ENCODE data around the gene DCUN1D5. TPM values are rescaled to one million over a fixed set of nuclear protein-coding genes. Genes with fewer than 3 reads are reported as not detected.
A peak's percentile ranks its signal among the peaks of the same experiment; 100 is the strongest.

Gene DCUN1D5
- total and polyA plus RNA-seq, 2 of the 8 experiments (the other 6 are each of a cell fraction or from before 2014, with no cell fraction given) = 76.1 to 95.4 TPM

- whole genome bisulfite sequencing, 2 experiments (ENCODE audit: extremely low coverage in 1 of 2, insufficient coverage in 1 of 2, insufficient read length in 1 of 2, insufficient replicate concordance in 2 of 2, low coverage in 1 of 2, low lambda C conversion rate in 2 of 2, missing lambda C conversion rate in 1 of 2) = 3% methylated on average over 43 of the region's 53 CpGs; no CpG with 5 or more reads in 1 of the 2 experiments
- no peak within 1 kb of the TSS for H3K23ac ChIP-seq (ENCODE audit: insufficient read length)
- H3K79me1 ChIP-seq (ENCODE audit: low read depth, low read length) = no peaks in the 10 kb centered on the region
- no peak for FAIRE-seq
- no peaks in the 10 kb centered on the region for H3K4me1 ChIP-seq (replicated peaks in 1 of 4; ENCODE audit: control insufficient read depth in 3 of 4, insufficient read depth in 4 of 4, low read length in 3 of 4)
- no peak within 1 kb of the TSS for H3K27ac ChIP-seq (ENCODE audit: low read depth, low read length)
- peaks cover 7% of the 10 kb centered on the region for H3K23me2 ChIP-seq (ENCODE audit: low read depth, low read length)
- peak within 1 kb of the TSS; percentile 48 to 89 (median 66); a peak in 6 of 7 replicates for H3K9ac ChIP-seq (replicated peaks in 1 of 4; ENCODE audit: extremely low read depth in 1 of 4, low read depth in 3 of 4, low read length in 3 of 4)
- peak within 1 kb of the TSS; percentile 100 for H2AFZ ChIP-seq (ENCODE audit: low read length)
- H3K4me2 ChIP-seq (ENCODE audit: insufficient read depth in 1 of 2, low read depth in 2 of 2, low read length in 2 of 2) = peak within 1 kb of the TSS; percentile 92 to 93
- no peaks in the 10 kb centered on the region for H4K20me1 ChIP-seq (replicated peaks in 1 of 2; ENCODE audit: control insufficient read depth in 1 of 2, insufficient read depth in 2 of 2, low read length in 2 of 2)
- ChIA-PET CTCF (ENCODE audit: partially characterized antibody) (interaction anchor here (0.6 to 1.9 kb wide), 15 partner anchors 9 to 630 kb away, joined by 3 to 13 read pairs (median 6); partner anchors contain the start of gene DCUN1D5), POLR2A (ENCODE audit: partially characterized antibody) (interaction anchor here (0.6 to 1.9 kb wide), 5 partner anchors 9 to 610 kb away, joined by 3 to 30 read pairs (median 7); partner anchors contain the start of gene DCUN1D5)
- H2BK12ac ChIP-seq (ENCODE audit: low read depth, low read length) = peak within 1 kb of the TSS; percentile 44; the same call in 1 of the 2 replicates
- no peaks in the 10 kb centered on the region for H3K9me3 ChIP-seq (ENCODE audit: insufficient read depth in 2 of 2, low read depth in 1 of 2, low read length in 1 of 2)
- no peaks in the 10 kb centered on the region; a peak in 1 of 4 replicates for H3K79me2 ChIP-seq (ENCODE audit: control insufficient read depth in 1 of 2, insufficient read depth in 2 of 2, low read length in 2 of 2)
- no peak within 1 kb of the TSS for H2BK120ac ChIP-seq (replicated peaks; ENCODE audit: low read depth, low read length)
- no peak within 1 kb of the TSS for H3K4ac ChIP-seq (replicated peaks; ENCODE audit: insufficient read length, low read depth, low read length)
- no peaks in the 10 kb centered on the region for H3K27me3 ChIP-seq (replicated peaks in 1 of 4; ENCODE audit: control insufficient read depth in 3 of 4, extremely low read depth in 1 of 4, insufficient read depth in 3 of 4, low read length in 3 of 4)
- H4K8ac ChIP-seq (ENCODE audit: extremely low read depth, insufficient read depth, low read length) = peak within 1 kb of the TSS; percentile 81; the same call in 1 of the 2 replicates
- H3K56ac ChIP-seq (replicated peaks; ENCODE audit: insufficient read length, low read depth, low read length) = no peak within 1 kb of the TSS
- H3K14ac ChIP-seq (ENCODE audit: insufficient read length) = no peak within 1 kb of the TSS
- peak within 1 kb of the TSS; percentile 73; the same call in 1 of the 2 replicates for H2BK5ac ChIP-seq (ENCODE audit: low read depth, low read length)
- H3K36me3 ChIP-seq (ENCODE audit: control insufficient read depth in 2 of 4, insufficient read depth in 4 of 4, low read length in 3 of 4) = peaks cover 0 to under 1% (median 0%) of the 10 kb centered on the region in 4 experiments; a peak in 2 of 8 replicates
- H4K91ac ChIP-seq (replicated peaks; ENCODE audit: insufficient read length, low read length) = peak within 1 kb of the TSS; percentile 83
- H4K5ac ChIP-seq (ENCODE audit: insufficient read length, low read depth, low read length) = peak within 1 kb of the TSS; percentile 96
- H2BK15ac ChIP-seq (ENCODE audit: low read length) = peak within 1 kb of the TSS; percentile 46; the same call in 1 of the 2 replicates
- H2BK20ac ChIP-seq (ENCODE audit: low read length) = no peak within 1 kb of the TSS
- H3K18ac ChIP-seq (ENCODE audit: extremely low read depth, low read length) = peak within 1 kb of the TSS; percentile 93
- H3K4me3 ChIP-seq (ENCODE audit: extremely low read depth in 1 of 4, insufficient read depth in 2 of 4, low read depth in 3 of 4, low read length in 4 of 4) = peak within 1 kb of the TSS; percentile 76 to 88 (median 84)
- H2AK5ac ChIP-seq (ENCODE audit: low read depth, low read length) = no peak within 1 kb of the TSS
- peak; percentile 84 to 89 for DNase-seq (ENCODE audit: low read depth in 1 of 2, low spot score in 2 of 2)
- peak; percentile 84 for TF ChIP-seq EGR1 (IDR thresholded peaks at IDR 0.05; ENCODE audit: borderline replicate concordance, low read depth, low read length)
- no peak; the same call in 1 of the 2 replicates for TF ChIP-seq KDM1A (IDR thresholded peaks at IDR 0.05; ENCODE audit: borderline replicate concordance, low read length)
- no peak for TF ChIP-seq SUZ12 (IDR thresholded peaks at IDR 0.05; ENCODE audit: low read length)
- no peak for TF ChIP-seq E2F6 (IDR thresholded peaks at IDR 0.05)
- TF ChIP-seq EZH2 (IDR thresholded peaks at IDR 0.05; ENCODE audit: low read depth, low read length, severe bottlenecking) = no peak
- no peak for TF ChIP-seq FOSL1 (IDR thresholded peaks at IDR 0.05; ENCODE audit: insufficient read depth, low read depth, low read length)
- TF ChIP-seq RXRA (IDR thresholded peaks at IDR 0.05; ENCODE audit: insufficient read depth, low read depth, low read length) = no peak
- peak in 1 of 2 experiments; percentile 19; a peak in 1 of 4 replicates for TF ChIP-seq RAD21 (IDR thresholded peaks at IDR 0.05 in 1 of 2, conservative IDR thresholded peaks at IDR 0.05 in 1 of 2; ENCODE audit: low read depth in 2 of 2, low read length in 2 of 2)
- no peak for TF ChIP-seq BRCA1 (IDR thresholded peaks at IDR 0.05; ENCODE audit: low read depth, low read length)
Measured at GRCh38 chr11:103108933-103109817, 17.2 kb upstream of the DCUN1D5 start, which contains the start of gene DYNC2H1. DYNC2H1 (plus strand) TSS chr11:103109426; CDS start chr11:103109575, 149 bp downstream.
